Putamen (tissue), 1 donor: ENCODE results near the gene HIGD1C.
"Not testable (repeated sequence)": the region's sequence is repeated elsewhere in the genome, so short reads cannot be mapped to it uniquely, and the experiment has no call there.

Experiments
- DNase-seq: peaks from one replicate; pipeline ENCODE4 v3.0.0-alpha.2; 2016; ENCODE audit warnings: low spot score

HIGD1C gene

DNA sequence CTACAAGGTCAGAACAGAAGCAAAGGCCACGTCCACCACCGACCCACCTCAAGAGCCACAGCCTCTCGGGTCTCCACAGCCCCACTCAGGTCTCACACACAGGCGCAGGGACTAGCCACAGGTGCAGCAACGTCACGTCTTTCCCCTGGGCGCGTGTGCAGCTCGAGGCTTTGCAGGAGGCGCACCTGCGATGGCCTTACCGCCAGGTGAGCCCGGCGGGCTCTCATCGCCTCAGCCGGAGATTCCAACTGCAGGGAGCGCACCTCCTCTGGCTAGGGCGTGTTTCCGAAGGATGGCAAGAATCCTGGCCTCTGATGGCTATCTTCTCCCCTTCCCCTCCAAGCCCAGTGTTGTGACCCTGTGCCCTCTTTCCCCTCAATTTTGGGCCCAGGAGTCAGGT lies at the start of gene HIGD1C:
Gene HIGD1C (plus strand): TSS at position 35 of the 400 bp plus-strand sequence. CDS start 1,455 bp downstream, outside the sequence.
- DNase-seq: no peak

DNA sequence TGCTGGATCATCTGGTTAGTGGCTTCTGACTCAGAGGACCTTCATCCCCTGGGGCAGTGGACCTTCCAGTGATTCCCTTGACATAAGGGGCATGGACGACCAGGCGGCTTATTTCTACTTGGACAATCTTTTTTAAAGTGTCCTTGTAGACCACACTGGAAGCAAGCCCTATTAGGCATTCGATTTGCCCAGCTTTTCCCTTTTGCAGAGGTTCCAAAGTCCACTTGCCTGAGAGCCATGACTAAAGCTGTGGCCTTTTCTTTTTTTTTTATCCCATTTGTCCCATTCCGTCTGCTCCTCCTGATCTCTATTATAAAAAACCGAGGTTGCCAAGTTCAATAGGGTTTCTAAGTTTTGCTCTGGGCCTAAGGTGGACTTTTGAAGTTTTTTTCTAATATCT lies 43.9 kb upstream of the HIGD1C start:
- not testable (repeated sequence) for DNase-seq

DNA sequence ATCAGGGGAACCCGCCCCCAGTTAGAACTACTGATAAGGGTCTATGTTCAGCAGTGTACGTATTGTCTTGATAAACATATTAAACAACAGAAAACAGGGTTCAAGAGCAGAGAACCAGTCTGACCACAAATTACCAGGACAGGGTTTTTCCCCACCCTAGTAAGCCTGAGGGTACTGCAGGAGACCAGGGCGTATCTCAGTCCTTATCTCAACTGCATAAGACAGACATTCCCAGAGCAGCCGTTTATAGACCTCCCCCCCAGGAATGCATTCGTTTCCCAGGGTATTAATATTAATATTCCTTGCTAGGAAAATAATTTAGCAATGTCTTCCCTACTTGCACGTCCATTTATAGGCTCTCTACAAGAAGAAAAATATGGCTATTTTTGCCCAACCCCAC lies 40.0 kb upstream of the HIGD1C start:
- DNase-seq: not testable (repeated sequence)

DNA sequence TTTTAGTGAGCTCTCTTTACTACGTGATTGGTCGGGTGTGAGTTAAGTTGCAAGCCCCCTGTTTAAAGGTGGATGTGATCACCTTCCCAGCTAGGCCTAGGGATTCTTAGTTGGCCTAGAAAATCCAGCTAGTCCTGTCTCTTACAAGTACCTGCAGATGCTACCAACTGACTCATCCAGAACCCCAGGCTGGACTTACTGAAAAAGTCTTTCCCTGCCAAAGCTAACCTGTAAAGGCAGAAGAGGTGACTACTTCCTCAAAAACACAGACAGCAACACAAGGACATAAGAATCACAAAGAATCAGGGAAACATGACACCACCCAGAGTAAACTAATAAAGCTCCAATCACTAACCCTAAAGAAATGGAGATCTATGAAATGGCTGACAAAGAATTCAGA lies 39.1 kb upstream of the HIGD1C start:
- DNase-seq: no peak

DNA sequence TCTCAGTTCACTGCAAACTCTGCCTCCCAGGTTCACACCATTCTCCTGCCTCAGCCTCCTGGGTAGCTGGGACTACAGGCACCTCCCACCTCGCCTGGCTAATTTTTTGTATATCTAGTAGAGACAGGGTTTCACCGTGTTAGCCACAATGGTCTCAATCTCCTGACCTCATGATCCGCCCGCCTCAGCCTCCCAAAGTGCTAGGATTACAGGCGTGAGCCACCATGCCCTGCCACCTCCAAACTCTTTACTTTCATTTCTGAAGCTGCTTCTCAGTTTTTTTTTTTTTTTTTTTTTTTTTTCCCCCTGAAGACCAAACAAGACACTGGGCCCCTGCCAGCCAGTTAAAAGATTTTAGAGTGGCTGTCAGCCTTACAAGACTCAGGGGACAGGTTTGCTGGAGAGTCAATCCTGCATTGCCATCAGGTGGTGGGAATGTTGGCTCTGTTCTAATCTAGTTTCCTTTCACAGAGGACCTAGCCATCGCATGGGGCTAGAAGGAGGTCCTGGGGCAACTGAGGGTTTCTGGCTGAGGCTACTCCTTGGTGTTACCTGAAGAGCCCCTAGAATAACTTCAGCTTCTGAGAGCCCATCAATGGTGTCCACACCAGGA lies 37.4 kb upstream of the HIGD1C start:
- DNase-seq: no peak

DNA sequence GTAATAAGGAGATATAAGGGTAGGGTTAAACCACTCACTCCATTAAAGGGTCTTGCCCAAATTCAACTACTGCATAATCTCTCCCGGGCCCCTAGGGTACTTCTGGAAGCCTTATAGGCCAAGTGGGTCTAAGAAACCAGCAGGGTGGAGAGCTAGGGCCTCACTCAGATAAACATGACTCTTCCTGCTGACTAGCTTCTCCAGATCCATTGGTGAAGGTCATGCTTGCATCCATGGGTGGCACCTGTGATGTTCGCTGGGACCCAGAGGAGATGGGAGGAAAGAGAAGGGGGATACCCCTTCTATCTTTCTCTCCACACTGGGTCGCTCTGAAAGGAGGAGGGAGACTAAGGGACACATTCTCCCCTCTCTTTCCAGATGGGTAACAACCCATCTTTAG lies 36.1 kb upstream of the HIGD1C start:
- no peak for DNase-seq

DNA sequence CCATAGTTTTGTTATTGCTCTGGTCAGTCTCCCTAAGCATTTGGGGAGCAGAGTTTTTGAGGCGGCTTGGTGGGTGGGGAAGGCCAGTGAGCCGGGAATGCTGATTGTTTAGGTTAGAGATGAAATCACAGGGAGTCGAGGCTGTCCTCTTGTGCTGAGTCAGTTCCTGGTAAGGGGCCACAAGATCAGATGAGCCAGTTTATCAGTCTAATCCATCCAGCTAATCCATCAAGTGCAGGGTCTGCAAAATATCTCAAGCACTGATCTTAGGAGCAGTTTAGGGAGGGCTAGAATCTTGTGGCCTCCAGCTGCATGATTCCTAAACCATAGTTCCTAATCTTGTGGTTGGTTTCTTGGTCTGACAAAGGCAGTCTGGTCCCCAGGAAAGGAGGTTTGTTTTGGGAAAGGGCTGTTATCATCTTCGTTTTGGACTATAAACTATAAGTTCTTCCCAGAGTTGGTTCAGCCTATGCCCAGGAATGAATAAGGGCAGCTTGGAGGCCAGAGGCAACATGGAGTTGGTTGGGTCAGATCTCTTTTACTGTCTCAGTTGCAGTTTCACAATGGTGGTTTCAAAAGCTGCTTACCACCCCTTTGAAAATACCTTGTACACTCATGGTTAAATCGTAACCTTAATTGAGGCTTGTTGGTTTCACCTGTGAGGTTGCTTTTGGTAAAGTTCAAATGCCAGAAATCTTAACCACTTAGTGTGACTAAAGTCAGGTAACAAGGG lies 33.6 kb upstream of the HIGD1C start:
- DNase-seq: no peak

DNA sequence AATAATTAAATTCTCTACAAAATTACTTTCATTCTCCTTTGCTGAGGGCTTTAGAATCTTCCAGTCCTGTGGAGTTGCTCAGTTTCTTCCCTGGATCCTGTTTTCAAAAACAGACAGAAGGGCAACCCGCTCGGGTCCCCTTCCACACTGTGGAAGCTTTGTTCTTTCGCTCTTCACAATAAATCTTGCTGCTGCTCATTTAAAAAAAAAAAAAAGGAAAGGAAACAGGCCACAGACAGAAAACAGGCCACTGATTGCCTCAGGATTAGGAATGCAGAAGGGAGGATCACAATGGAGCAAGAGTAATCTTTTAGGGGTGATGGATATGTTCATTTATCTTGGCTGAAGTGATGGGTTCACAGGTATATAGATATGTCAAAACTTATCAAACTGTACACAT lies 29.5 kb upstream of the HIGD1C start:
- no peak for DNase-seq

DNA sequence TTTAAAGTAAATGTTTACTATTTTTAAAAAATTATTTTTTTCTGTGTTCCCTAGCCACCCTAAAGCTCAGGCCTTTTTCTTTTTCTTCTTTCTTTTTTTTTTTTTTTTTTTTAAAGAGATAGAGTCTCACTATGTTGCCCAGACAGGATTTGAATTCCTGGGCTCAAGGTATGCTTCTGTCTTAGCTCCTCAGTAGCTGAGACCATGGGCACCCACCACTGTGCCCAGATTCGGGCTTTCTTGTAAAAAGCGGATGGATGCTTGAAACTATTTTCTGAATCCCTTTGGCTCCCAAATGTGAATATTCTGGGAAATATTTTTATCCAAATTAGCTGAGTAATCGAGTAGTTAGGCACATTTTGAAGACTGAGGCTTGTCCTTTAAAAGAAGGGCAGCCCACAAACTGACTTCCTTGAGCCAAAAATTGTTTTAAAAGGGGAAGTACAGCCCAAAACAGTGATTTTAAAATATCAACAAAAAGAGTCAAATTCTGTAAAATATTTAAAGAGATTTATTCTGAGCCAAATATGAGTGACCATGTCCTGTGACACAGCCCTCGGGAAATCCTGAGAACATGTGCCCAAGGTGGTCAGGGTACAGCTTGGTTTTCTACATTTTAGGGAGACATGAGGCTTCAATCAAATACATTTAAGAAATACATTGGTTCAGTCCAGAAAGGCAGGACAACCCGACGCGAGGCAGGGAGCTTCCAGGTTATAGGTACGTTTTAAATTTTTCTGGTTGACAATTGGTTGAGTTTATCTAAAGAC lies 28.8 kb upstream of the HIGD1C start:
- DNase-seq: no peak

DNA sequence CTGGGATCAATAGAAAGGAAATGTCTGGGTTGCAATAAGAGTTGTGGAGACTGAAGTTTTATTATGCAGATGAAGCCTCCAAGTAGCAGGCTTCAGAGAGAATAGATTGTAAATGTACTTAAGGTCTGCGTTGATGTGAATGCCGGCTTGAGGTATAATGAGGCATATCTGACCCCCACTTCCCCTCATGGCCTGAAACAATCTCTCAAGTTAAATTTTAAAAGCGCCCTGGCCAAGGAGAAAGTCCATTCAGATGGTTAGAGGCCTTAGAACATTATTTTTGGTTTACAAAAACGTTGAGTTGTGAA lies 28.3 kb upstream of the HIGD1C start:
- DNase-seq: no peak

DNA sequence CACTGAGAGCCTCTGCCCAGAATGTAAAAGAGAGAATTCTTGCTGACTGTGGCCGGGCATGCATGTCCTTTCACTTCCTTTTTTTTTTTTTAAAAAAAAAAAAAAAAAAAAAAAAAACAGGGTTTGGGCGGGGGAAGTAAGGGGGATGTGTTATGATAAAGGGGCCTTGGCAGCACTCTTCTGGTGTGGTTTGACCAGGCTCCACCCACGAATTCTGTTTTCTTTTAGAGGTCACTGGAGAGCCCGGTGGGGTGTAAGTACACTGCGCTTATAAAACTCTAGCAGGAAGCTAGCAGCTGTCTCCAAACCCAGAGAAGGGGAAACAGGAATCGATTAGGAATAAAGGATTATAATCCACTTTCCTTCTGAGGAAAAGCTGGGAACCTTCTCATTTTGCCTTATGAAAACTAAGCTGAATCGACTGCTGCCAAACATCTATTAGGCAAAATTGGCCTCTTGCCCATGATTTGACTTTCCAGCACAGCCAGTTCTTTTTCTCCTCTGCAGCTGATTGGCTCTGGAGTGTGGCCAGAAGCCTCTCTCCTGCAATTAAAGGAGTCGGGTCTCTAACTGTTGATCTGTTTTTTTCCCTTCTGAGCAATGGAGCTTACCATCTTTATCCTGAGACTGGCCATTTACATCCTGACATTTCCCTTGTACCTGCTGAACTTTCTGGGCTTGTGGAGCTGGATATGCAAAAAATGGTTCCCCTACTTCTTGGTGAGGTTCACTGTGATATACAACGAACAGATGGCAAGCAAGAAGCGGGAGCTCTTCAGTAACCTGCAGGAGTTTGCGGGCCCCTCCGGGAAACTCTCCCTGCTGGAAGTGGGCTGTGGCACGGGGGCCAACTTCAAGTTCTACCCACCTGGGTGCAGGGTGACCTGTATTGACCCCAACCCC lies 27.7 kb upstream of the HIGD1C start:
- DNase-seq: peak; percentile 91

DNA sequence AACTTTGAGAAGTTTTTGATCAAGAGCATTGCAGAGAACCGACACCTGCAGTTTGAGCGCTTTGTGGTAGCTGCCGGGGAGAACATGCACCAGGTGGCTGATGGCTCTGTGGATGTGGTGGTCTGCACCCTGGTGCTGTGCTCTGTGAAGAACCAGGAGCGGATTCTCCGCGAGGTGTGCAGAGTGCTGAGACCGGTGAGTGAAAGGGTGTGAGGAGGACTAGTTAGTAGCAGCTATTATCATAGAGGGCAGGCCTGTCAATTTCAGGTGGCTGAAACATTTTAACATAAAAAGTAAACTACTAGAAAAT lies 27.0 kb upstream of the HIGD1C start:
- no peak for DNase-seq

DNA sequence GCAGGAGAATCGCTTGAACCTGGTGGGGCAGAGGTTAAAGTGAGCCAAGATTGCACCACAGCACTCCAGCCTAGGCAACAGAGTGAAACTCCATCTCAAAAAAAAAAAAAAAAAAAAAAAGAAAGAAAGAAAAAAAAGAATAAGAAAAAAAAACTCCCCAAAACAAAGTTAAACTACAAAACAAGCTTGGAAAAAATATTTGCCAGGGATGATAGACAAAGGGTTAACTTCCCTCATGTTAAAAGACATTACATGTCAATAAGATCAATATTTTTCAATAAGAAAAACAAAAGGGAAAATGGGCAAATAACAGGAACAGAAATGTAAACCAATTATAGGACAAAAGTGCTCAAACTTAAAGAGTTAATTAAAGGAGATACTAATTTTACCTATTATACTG lies 26.4 kb upstream of the HIGD1C start:
- no peak for DNase-seq

DNA sequence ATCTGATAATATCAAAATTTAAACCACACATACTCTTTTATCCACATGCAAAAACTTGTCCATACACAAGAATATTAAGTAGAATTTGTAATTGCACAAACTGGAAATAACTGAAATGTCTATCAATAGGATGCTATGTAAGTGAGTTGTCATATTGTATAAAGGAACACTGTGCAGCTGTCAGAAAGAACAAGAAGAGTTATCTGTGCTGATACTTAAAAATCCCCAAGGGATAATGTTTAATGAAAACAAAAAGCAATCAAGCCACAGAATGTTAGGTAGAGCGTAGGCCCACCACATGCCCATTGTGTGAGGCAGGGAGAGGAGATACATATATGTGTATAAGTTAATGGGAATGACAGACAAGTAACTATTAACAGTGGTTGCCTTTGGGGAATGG lies 25.9 kb upstream of the HIGD1C start:
- no peak for DNase-seq

DNA sequence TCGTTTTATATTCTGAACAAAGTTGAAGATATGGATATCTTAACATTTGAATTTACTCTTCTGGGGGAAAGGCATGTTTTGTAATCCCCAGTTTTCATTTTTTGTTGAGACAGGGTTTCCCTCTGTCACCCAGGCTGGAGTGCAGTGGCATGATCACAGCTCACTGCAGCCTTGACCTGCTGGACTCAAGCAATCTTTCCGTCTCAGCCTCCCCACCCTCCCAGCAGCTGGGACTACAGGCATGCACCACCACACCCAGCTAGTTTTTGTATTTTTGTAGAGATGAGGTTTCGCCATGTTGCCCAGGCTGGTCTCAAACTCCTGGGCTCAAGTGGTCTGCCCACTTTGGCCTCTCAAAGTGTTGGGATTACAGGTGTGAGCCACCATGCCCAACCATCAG lies 25.4 kb upstream of the HIGD1C start:
- not testable (repeated sequence) for DNase-seq

DNA sequence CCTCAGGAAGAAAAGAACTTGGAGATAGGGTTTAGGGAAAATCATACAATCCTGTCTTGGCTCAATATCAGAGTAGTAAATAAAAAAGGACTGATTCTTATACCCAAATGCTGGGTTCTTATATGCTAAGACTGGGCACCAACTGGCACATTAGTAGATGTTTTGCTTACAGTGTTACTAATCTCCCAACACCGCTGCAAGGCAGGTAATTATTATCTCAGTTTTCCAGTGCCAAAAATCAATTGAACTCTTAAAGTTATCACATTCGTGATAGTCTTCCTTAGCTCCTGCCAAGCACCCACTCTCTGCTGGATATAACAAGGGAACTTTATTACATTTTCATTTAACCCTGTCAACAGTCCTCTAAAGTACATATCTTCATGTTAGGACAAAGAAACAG lies 25.0 kb upstream of the HIGD1C start:
- DNase-seq: no peak

DNA sequence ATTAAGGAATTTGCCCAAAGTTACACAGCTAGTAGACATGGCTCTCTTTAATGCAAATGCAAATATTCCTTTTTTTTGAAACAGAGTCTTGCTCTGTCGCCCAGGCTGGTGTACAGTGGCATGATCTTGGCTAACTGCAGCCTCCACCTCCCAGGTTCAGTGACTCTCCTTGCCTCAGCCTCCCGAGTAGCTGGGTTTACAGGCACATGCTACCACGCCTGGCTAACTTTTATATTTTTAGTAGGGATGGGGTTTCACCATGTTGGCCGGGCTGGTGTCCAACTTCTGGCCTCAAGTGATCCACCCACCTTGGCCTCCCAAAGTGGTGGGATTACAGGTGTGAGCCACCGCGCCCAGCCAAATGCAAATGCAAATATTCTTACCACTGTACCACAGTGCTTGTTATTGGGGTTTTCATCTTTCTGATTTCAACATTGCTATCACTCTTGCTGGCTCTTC lies 24.5 kb upstream of the HIGD1C start:
- DNase-seq: no peak

DNA sequence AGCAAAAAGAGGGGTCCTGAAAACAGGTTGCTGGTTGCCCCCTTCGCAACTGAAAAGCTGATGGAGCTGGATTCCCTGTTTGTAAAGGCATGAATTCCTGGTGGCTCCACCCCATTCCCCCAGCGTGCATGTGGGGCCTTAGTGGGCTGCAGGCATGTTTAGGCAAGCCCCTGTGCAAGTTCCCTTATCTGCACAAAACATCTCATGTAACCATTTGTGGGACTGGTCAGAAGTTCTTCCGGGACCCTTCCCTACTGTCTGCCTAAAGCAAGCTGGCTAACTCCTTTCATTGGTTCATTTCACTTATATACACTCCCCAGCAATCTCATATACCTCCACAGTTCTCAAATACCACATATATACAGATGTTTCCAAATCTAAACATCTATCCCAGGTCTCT lies 24.0 kb upstream of the HIGD1C start:
- no peak for DNase-seq

DNA sequence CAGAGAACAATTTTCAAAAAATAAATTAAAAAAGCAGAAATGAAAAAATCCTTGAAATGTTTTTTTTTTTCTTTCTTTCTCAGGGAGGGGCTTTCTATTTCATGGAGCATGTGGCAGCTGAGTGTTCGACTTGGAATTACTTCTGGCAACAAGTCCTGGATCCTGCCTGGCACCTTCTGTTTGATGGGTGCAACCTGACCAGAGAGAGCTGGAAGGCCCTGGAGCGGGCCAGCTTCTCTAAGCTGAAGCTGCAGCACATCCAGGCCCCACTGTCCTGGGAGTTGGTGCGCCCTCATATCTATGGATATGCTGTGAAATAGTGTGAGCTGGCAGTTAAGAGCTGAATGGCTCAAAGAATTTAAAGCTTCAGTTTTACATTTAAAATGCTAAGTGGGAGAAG lies 22.5 kb upstream of the HIGD1C start:
- DNase-seq: no peak

DNA sequence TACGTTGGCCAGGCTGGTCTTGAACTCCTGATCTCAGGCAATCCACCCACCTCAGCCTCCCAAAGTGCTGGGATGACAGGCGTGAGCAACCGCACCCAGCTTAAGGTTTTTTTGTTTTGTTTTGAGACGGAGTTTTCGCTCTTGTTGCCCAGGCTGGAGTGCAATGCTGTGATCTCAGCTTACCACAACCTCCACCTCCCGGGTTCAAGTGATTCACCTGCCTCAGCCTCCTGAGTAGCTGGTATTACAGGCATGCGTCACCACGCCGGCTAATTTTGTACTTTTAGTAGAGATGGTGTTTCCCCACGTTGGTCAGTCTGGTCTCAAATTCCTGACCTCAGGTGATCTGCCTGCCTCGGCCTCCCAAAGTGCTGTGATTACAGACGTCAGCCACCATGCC lies 21.9 kb upstream of the HIGD1C start:
- not testable (repeated sequence) for DNase-seq

DNA sequence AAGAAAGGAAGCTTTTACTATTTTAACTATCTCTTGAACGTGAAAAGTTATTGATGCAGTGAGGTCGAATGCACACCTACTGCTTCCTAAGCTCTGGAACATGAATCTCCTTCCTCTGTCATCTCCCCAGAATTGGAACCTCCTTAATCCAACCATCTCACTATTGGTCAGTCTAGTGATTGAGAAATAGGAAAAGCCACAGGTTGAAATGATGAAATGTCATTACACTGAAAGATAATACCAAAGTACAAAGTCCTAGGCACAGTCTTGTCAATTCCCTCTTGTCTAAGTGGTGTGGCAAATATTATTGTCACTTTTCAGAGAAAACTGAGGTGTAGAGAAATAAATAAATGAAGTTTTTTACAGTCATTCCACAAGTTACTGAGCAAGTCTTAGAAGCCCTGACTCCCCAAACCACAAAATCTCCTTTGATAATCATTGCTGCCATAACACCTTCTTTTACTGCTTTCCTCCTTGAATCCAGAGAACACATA lies 19.5 kb upstream of the HIGD1C start:
- no peak for DNase-seq

DNA sequence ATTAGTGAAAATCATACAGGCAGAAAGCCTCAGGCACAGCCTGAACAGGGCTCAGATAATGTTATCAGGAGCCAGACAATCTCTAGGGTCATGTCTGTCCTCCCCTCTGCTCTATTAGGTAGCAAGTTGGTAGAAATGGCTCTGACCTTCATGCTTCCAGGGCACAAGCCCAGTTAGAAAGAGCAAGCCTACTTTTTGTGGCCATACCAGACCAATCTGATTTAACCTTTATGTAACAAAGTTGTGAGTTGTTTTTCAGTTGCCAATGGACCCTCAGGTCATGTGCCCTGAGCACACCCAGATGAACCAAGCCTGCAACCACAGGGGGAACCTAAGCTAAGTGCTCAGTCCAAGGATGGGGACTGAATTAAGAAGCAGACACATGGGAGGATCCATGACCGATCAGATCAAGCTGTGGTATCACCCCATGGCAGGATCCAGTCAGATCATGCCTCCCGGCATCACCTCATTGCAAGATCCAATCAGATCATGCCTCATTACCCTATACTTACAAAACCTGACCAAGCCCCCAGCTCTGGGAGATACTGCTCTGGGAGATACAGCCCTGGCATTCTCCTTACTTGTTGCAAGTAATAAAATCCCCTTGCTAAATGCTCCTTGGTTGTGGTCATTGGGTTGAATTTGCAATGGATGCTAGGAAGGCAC lies 18.8 kb upstream of the HIGD1C start:
- no peak for DNase-seq
